ENCODE results near the gene JAK3. TPM values are rescaled to one million over a fixed set of nuclear protein-coding genes. Genes with fewer than 3 reads are reported as not detected.

The JAK3 gene
- total and polyA plus RNA-seq, 10 of the 15 experiments (the other 5 are each of a cell fraction or from before 2014, with no cell fraction given), result 7.8 to 67.9 (median 33.3) TPM

DNA sequence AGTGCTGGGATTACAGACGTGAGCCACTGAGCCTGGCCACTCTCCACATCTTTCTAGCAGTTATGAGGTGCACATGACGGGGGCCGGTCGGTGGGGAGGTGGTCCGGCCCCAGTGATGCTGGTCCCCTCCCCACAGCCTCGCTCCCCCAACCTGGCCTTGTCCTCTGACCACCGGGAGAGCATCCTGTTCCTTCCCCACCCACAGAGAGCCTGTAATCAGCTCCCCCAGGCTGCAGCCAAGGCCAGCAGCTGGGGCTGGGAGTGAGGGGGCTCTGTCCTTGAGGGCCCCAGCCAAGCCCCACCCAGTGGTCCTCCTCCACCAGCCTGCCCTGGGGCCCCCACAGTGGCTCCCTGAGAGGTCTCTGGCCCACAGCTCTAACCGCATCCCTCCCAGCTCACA, 23.4 kb downstream of the JAK3 start (continued):
- TF ChIP-seq, protein P1, sequence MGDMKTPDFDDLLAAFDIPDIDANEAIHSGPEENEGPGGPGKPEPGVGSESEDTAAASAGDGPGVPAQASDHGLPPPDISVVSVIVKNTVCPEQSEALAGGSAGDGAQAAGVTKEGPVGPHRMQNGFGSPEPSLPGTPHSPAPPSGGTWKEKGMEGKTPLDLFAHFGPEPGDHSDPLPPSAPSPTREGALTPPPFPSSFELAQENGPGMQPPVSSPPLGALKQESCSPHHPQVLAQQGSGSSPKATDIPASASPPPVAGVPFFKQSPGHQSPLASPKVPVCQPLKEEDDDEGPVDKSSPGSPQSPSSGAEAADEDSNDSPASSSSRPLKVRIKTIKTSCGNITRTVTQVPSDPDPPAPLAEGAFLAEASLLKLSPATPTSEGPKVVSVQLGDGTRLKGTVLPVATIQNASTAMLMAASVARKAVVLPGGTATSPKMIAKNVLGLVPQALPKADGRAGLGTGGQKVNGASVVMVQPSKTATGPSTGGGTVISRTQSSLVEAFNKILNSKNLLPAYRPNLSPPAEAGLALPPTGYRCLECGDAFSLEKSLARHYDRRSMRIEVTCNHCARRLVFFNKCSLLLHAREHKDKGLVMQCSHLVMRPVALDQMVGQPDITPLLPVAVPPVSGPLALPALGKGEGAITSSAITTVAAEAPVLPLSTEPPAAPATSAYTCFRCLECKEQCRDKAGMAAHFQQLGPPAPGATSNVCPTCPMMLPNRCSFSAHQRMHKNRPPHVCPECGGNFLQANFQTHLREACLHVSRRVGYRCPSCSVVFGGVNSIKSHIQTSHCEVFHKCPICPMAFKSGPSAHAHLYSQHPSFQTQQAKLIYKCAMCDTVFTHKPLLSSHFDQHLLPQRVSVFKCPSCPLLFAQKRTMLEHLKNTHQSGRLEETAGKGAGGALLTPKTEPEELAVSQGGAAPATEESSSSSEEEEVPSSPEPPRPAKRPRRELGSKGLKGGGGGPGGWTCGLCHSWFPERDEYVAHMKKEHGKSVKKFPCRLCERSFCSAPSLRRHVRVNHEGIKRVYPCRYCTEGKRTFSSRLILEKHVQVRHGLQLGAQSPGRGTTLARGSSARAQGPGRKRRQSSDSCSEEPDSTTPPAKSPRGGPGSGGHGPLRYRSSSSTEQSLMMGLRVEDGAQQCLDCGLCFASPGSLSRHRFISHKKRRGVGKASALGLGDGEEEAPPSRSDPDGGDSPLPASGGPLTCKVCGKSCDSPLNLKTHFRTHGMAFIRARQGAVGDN (IDR thresholded peaks at IDR 0.05), result no peak
- no peak for TF ChIP-seq TCF3 (IDR thresholded peaks at IDR 0.05; ENCODE audit: borderline replicate concordance, insufficient read depth, low read depth, low read length)

DNA sequence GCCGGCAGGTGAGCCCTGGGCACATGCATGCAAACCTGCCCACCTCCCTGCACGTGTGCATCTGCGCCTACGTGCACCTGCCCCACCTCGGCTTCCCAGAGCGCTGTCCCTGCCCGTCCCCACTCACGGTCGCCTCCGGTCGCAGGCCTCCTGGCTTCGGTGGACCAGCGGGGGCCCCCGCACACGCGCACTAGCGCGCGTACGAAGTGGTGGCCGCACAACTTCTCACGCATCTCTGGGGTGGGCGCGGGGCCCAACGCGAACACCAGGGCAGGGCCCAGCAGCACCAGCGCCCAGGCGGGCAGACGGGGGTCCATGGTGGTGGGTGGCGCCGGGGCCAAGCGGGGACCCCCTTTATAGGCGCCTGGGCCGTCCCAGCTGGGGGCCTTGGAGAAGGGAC, 26.6 kb downstream of the JAK3 start, which contains the start of gene INSL3:
Gene INSL3, minus strand, starts transcription at position 330 of the 400 bp plus-strand sequence. Its CDS starts 13 bp downstream, at position 317.
- RAD21 ChIA-PET (ENCODE audit: unreplicated experiment), result no interaction called here

More for the DNA sequence above, 26.6 kb downstream of the JAK3 start, which contains the start of gene INSL3:
- POLR2A ChIA-PET, result no interaction called here
- TF ChIP-seq SREBF2 (IDR thresholded peaks at IDR 0.05; ENCODE audit: low read length), result no peak
- peak; percentile 44; the same call in 1 of the 2 replicates for TF ChIP-seq POLR2A (IDR thresholded peaks at IDR 0.05; ENCODE audit: low read depth, low read length)
- SMC1A ChIA-PET (ENCODE audit: uncharacterized antibody, unreplicated experiment), result no interaction called here
- no peak within 1 kb of the TSS for H3K4me2 ChIP-seq (ENCODE audit: control insufficient read depth, insufficient read depth)
- ATAC-seq (no peak), DNase-seq (ENCODE audit: low read depth, low spot score) (no peak), FAIRE-seq (no peak)
- in situ Hi-C loops (cut with MboI), result no loop called here
- H3K4me1 ChIP-seq (ENCODE audit: control insufficient read depth, insufficient read depth, low read length), result no peaks in the 10 kb centered on the region
- intact Hi-C loops (cut with micrococcal nuclease; ENCODE audit: unreplicated experiment), result no loop called here
- H4K20me1 ChIP-seq (ENCODE audit: control insufficient read depth, insufficient read depth), result no peaks in the 10 kb centered on the region
- no peak within 1 kb of the TSS for H3K27ac ChIP-seq (ENCODE audit: control insufficient read depth, insufficient read depth)
- no peaks in the 10 kb centered on the region for H3K27me3 ChIP-seq (replicated peaks in 1 of 2; ENCODE audit: control insufficient read depth in 2 of 2, insufficient read depth in 2 of 2, low read length in 1 of 2)
- CTCF ChIA-PET, result no interaction called here
- H3K36me3 ChIP-seq (ENCODE audit: control insufficient read depth in 2 of 2, insufficient read depth in 2 of 2, low read length in 1 of 2), result no peaks in the 10 kb centered on the region; a peak in 1 of 4 replicates
- H3K4me3 ChIP-seq, result no peak within 1 kb of the TSS
- BruUV-seq (replicated peaks), result no TSS peak
- no peaks in the 10 kb centered on the region for H3K9me3 ChIP-seq (replicated peaks; ENCODE audit: control insufficient read depth, insufficient read depth, low read length)
- H2AFZ ChIP-seq (ENCODE audit: control insufficient read depth, low read depth, low read length), result no peak within 1 kb of the TSS
- H3K79me2 ChIP-seq (ENCODE audit: control insufficient read depth, insufficient read depth, low read length), result no peaks in the 10 kb centered on the region
- WGBS (ENCODE audit: insufficient coverage, insufficient replicate concordance, low lambda C conversion rate, missing lambda C conversion rate), result 82% methylated on average over 33 of the region's 34 CpGs
- H3K9ac ChIP-seq (ENCODE audit: control insufficient read depth, insufficient read depth, low read length), result no peak within 1 kb of the TSS

All from GM12878 (cell line).